Astrocyte (in vitro differentiated cells and primary cell): Measurements from ENCODE around the gene PSMC3IP. TPM values are rescaled to one million over a fixed set of nuclear protein-coding genes. Genes with fewer than 3 reads are reported as not detected.

Source experiments
- total RNA-seq: library from RNA; stranded (reverse); gene quantifications from 2 replicates; pipeline ENCODE4 v1.2.1, GENCODE V29; 2021

PSMC3IP gene
- total RNA-seq, 1 donor from 2014 or later = 8.7 TPM

Other genes starting within 250 kb of the PSMC3IP start
- 145 and 154 TPM in 2 replicates for gene STAT3, start 189.3 kb downstream of the PSMC3IP start, total RNA-seq
- gene CAVIN1, start 154.5 kb downstream of the PSMC3IP start, total RNA-seq = 602 and 644 TPM in 2 replicates
- gene ATP6V0A1, start 118.9 kb downstream of the PSMC3IP start, total RNA-seq = 75.8 and 78.6 TPM in 2 replicates
- gene NAGLU, start 41.5 kb downstream of the PSMC3IP start, total RNA-seq = 19.3 and 25.9 TPM in 2 replicates
- gene HSD17B1, start 24.8 kb downstream of the PSMC3IP start, total RNA-seq = 1.5 and 1.7 TPM in 2 replicates
- gene COASY, start 15.6 kb downstream of the PSMC3IP start, total RNA-seq = 52.0 and 54.2 TPM in 2 replicates
- 26.5 and 29.9 TPM in 2 replicates for gene MLX, start 10.6 kb downstream of the PSMC3IP start, total RNA-seq
- 54.3 and 60.9 TPM in 2 replicates for gene RETREG3, start 31.6 kb upstream of the PSMC3IP start, total RNA-seq
- gene TUBG1, start 32.0 kb upstream of the PSMC3IP start, total RNA-seq = 47.2 and 51.0 TPM in 2 replicates
- 14.4 and 16.6 TPM in 2 replicates for gene TUBG2, start 81.6 kb upstream of the PSMC3IP start, total RNA-seq
- gene PLEKHH3, start 99.3 kb upstream of the PSMC3IP start, total RNA-seq = 14.1 and 14.5 TPM in 2 replicates
- 0.65 and 0.84 TPM in 2 replicates for gene CCR10, start 104.1 kb upstream of the PSMC3IP start, total RNA-seq
- 11.4 and 16.4 TPM in 2 replicates for gene CNTNAP1, start 104.8 kb upstream of the PSMC3IP start, total RNA-seq
- gene EZH1, start 167.3 kb upstream of the PSMC3IP start, total RNA-seq = 15.2 and 16.9 TPM in 2 replicates
- gene RAMP2, start 183.5 kb upstream of the PSMC3IP start, total RNA-seq = 6.1 and 6.8 TPM in 2 replicates
- 49.5 and 53.2 TPM in 2 replicates for gene VPS25, start 195.7 kb upstream of the PSMC3IP start, total RNA-seq
- 22.8 and 34.8 TPM in 2 replicates for gene WNK4, start 202.9 kb upstream of the PSMC3IP start, total RNA-seq
- gene COA3, start 221.0 kb upstream of the PSMC3IP start, total RNA-seq = 31.8 and 34.3 TPM in 2 replicates
- not detected in 2 replicates for gene CNTD1, start 221.1 kb upstream of the PSMC3IP start, total RNA-seq
- gene BECN1, start 246.6 kb upstream of the PSMC3IP start, total RNA-seq = 79.8 and 87.6 TPM in 2 replicates